HG03575 (cell line): ENCODE measurements around the gene CATSPERB.
"Not testable (repeated sequence)": the region's sequence is repeated elsewhere in the genome, so short reads cannot be mapped to it uniquely, and the experiment has no call there.

Source experiments
- ATAC-seq: cut with Tn5 transposase; IDR thresholded peaks from one replicate; pipeline ENCODE4 v1.9.1; 2021; ENCODE audit not compliant: unreplicated experiment, insufficient number of reproducible peaks, low FRiP score; ENCODE audit errors: extremely low read depth

Gene CATSPERB

GRCh38 chr14:91731986-91732385 is at the start of gene CATSPERB:
Gene CATSPERB, minus strand, starts transcription at chr14:91732086. Its CDS starts 2,607 bp downstream, at chr14:91729479.
- ATAC-seq: no peak

GRCh38 chr14:91780452-91780851 is 48.6 kb upstream of the CATSPERB start:
- ATAC-seq: no peak

GRCh38 chr14:91778217-91778616 is 46.3 kb upstream of the CATSPERB start:
- ATAC-seq: no peak

- ATAC-seq: no peak
Measured at GRCh38 chr14:91774140-91775096, 42.5 kb upstream of the CATSPERB start.

- ATAC-seq: no peak
Measured at GRCh38 chr14:91770185-91770584, 38.3 kb upstream of the CATSPERB start.

GRCh38 chr14:91755570-91756295 is 23.8 kb upstream of the CATSPERB start:
- no peak for ATAC-seq

GRCh38 chr14:91754819-91755218 is 22.9 kb upstream of the CATSPERB start:
- ATAC-seq: no peak

- ATAC-seq: no peak
Measured at GRCh38 chr14:91754185-91754584, 22.3 kb upstream of the CATSPERB start.

- no peak for ATAC-seq
Measured at GRCh38 chr14:91753501-91754128, 21.7 kb upstream of the CATSPERB start.

GRCh38 chr14:91752961-91753360 is 21.1 kb upstream of the CATSPERB start:
- ATAC-seq: no peak

- no peak for ATAC-seq
Measured at GRCh38 chr14:91751719-91752118, 19.8 kb upstream of the CATSPERB start.

GRCh38 chr14:91750634-91751198 is 18.8 kb upstream of the CATSPERB start:
- no peak for ATAC-seq

GRCh38 chr14:91749868-91750267 is 18.0 kb upstream of the CATSPERB start:
- no peak for ATAC-seq

- no peak for ATAC-seq
Measured at GRCh38 chr14:91748049-91748448, 16.2 kb upstream of the CATSPERB start.

GRCh38 chr14:91745344-91745743 is 13.5 kb upstream of the CATSPERB start:
- no peak for ATAC-seq

GRCh38 chr14:91744068-91744480 is 12.2 kb upstream of the CATSPERB start:
- ATAC-seq: no peak

- no peak for ATAC-seq
Measured at GRCh38 chr14:91743305-91743653, 11.4 kb upstream of the CATSPERB start.

- ATAC-seq: no peak
Measured at GRCh38 chr14:91742621-91743304, 10.9 kb upstream of the CATSPERB start.

- not testable (repeated sequence) for ATAC-seq
Measured at GRCh38 chr14:91739867-91740266, 8.0 kb upstream of the CATSPERB start.
